DMS53 treated with DMSO at 0.1 percent for 48 hours (cell line): ENCODE measurements around the gene NFYC.
"Not testable (repeated sequence)": the region's sequence is repeated elsewhere in the genome, so short reads cannot be mapped to it uniquely, and the experiment has no call there.

ENCODE experiments used
- DNase-seq: peaks from one replicate; lab custom pipeline; 2025; ENCODE audit not compliant: unreplicated experiment; lab: John Stamatoyannopoulos, UW

The NFYC gene

GRCh38 chr1:40704817-40705733 lies 13.6 kb downstream of the NFYC start:
- no peak for DNase-seq

- DNase-seq, result no peak
Observed at GRCh38 chr1:40706626-40707025, 15.1 kb downstream of the NFYC start.

- DNase-seq, result no peak
Observed at GRCh38 chr1:40708750-40709099, 17.2 kb downstream of the NFYC start.

GRCh38 chr1:40709100-40709801 lies 17.7 kb downstream of the NFYC start:
- DNase-seq, result no peak

DNA sequence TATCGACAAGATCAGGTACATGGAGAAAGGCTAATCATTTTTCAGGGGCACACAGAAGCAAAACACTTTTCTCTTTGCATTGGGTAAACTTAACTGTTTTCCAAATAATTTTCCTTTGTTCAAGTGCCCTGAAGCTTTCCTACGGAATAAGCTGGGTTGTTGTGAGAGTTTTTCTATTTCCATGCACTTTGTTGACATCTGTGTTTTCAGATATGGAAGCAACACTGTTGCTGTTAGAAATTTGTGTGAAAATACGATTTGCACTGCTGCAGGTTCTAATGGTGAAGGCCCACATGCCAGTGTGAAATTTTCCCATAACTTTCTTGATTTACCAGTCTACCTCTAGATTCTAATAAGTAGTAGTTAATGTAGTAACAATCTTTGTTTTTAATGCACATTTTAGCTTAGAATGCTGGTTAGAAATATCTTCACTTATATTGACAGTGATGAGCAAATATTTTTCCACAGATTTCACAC lies 18.3 kb downstream of the NFYC start:
- no peak for DNase-seq

DNA sequence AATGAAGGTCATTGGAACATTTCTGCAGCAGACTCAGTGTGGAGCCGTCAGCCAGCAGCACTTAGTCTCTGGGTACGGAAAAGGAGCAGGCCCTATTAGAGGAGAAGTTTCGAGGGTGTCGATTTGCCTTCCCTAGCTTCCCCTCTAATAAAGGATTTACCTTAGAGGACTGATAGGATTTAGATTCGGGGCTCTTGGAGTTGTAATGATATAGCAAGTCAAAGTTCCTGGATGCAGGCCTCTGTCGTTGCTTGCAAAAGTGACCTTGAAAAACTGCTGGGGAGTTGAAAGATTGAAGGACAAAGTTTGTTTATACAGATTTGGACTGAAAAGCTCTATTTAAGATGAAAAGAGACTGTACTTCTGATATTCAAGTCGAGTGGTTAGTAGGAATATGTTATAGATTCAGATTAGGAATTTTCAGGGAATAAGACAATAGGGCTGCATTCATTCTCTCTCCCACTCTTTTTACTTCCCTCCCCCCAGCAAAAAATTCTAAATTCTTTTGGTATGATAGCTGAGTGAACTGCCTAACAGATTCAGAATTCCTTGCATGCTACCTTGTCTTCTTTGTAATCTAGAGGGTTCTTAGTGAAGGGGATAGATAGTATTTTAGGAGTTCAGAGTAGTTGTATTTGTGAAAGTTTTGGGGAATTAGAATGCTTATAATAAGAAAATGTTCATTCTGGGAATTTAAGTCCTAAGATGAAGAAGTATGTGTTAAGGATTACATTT lies 19.2 kb downstream of the NFYC start:
- DNase-seq, result no peak

DNA sequence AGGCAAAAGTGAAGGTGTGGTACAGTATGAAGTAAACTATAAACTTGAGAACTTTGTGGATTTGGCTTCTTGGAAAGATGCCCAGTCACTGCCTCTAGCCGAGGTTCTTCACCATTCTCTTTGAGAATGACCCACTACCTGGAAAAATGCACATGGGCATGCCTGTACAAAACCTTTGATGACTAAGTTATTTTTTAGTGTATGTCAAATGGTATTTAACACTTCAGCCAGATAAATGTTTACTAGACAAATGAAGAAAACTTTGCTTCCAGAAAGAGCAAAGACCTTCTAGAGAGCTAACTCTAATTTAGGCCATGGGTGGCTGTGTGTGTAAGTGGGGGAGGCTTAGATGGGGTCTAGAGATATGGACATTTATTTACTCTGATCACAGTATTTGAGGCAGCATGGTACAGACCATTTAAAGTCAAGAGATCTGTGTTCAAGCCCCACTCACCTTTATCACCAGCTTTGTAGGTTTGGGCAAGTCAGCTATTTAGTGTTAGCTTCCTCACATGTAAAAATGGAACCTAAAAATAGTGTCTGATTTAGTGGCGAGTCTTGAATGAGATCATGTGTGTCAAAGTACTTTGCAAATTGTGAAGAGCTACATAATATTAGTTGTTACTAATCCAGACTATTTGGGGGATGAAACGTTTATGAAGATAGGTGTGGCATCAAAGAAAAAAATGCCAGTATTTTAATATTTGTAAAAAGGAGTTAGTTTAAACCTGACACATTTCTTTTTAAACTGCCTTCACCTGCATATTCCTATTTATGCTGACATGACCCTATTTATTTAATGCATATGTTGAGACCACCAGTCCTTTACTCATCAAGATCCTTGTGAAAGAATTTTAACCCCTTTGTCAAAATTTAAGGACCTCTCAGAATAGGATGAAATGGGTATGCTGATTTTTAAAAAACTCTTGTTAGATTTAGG lies 20.2 kb downstream of the NFYC start:
- peak; percentile 7 for DNase-seq

DNA sequence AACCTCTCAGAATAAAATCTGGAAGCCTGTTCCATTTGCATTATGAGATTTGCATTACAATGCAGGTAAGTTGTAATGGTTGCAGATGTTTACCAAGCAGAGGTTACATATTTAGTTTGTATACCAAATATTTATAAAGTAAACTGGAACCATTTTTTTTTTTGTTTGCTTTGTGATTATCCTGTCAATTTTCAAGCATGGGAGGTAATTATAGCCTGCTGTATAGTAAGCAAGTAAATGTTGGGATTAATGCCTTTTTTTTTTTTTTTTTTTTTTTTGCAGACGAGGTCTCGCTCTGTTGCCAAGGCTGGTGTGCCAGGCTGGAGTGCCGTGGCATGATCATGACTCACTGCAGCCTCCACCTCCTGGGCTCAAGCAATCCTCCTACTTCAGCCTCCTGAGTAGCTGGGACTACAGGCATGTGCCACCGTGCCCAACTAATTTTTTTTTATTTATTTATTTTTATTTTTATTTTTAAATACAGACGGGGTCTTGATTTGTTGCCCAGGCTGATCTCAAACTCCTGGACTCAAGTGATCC lies 21.0 kb downstream of the NFYC start:
- peak; percentile 83 for DNase-seq

GRCh38 chr1:40712997-40713396 lies 21.5 kb downstream of the NFYC start:
- no peak for DNase-seq

GRCh38 chr1:40715491-40716059 lies 24.1 kb downstream of the NFYC start:
- peak; percentile 39 for DNase-seq

- DNase-seq, result no peak
Observed at GRCh38 chr1:40717065-40717464, 25.6 kb downstream of the NFYC start.

DNA sequence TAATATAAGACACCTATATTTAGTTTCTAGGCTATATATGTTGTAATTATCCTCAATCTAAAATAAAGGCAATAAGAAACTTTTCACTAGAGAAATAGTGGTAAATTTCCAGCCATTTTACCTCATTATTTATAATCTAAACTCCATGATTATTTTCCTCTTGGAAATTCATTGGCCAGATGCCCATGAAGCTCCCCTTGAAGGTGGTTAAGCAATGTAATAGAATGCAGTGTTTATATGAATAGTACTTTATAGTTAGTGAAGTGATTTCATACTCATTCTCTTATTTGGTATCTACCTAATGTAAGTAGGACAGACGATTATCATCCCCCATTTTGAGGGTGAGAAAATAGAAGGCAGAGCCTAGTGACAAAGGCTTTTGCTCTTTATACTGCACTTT lies 26.5 kb downstream of the NFYC start:
- no peak for DNase-seq

- no peak for DNase-seq
Observed at GRCh38 chr1:40720493-40720892, 29.0 kb downstream of the NFYC start.

DNA sequence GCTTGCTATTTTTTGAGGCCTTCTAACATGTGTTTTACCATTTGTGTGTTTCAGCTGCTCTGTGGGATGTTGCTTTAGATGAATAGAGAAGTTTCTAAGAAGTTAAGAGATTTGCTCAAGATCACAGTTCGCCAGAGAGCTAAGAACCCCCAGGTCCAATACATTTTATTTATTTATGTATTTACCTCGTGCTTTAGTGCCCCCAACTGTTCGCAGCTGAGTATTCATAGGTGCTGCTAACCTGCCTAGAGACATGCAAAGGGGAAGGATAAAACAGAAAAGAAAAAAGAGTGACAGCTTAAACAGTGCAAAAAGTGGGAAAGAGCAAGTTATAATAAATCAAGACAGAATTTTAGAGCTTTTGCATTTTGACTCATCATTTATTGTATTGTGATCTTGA lies 31.1 kb downstream of the NFYC start:
- no peak for DNase-seq

GRCh38 chr1:40723196-40723955 lies 31.9 kb downstream of the NFYC start:
- DNase-seq, result no peak

GRCh38 chr1:40727662-40728061 lies 36.2 kb downstream of the NFYC start:
- not testable (repeated sequence) for DNase-seq

- not testable (repeated sequence) for DNase-seq
Observed at GRCh38 chr1:40729316-40729862, 37.9 kb downstream of the NFYC start.

GRCh38 chr1:40732756-40733301 lies 41.3 kb downstream of the NFYC start:
- no peak for DNase-seq
